HG03196 (cell line): ENCODE results near the gene ARHGAP15.

Source experiments
- ATAC-seq: cut with Tn5 transposase; IDR thresholded peaks from one replicate; pipeline ENCODE4 v1.9.1; 2021; ENCODE audit not compliant: unreplicated experiment

The ARHGAP15 gene

GRCh38 chr2:143675021-143675420 is 545.8 kb downstream of the ARHGAP15 start:
- ATAC-seq, result no peak

DNA sequence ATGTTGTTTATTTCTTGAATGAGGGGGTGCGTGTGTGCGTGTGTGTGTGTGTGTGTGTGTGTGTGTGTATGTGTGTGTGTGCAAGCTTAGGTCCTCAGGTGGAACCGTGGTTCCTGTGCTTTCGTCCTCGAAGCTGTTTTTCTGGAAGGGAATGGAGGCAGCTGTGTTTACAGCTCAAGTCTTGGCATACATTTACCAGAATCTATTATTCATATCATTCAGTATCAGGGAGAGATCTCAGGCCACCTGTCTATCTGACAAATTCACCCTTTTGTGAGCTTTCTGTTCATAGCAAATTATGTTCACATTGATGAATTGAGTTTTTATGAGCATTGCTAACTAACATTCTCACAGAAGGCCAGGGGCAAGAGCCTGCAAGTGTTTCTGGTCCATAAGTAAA is 550.4 kb downstream of the ARHGAP15 start:
- no peak for ATAC-seq

DNA sequence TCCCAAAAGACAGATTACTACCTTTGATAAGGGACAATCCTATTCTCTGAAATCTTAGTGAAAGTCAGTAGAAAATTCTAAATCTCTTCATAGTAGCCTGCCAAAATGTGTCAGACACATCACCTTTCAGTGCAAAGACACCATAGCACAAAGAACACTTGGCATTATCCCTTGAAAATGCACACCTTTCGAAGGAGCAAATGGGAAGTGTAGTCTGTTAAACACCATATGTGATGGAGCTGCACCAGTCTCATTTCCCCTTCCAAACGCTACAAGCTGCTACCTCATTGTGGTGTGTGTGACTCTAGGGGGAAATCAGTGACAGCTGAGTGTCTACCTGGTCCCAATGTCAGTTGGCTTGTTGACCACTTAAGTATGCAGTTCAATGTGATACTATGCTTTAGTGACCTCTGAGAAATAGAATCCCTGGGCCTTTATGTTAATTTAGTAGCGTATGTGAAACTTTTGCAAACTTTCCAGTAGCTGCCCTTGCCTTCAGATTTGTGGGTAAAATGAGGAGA is 551.7 kb downstream of the ARHGAP15 start:
- no peak for ATAC-seq

DNA sequence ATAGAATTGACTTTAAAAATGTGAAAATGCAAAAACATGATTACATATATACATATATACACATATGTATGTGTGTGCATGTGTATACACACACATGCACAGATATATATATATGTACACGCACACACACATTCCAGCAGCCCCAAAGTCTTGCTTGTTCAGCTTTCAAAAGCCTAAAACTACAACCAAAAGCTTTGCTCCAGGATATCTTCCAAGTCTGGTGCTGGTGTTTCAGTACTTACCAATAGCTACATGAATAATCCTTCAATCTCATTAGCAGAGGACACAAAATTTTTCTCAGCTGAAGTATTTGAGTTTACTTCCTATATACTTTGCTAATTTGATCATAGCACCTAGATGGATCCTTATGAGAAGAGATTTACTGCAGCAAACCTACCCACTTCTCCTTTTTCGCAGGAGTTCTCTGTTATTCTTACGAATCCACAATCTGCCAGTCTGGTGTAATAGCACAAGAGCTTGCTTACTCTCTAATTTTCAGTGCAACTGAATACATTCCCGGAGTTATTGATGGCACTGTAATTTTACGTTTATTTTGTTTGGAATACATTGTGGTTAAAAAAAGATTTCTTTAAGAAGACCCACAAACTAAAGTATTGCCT is 553.3 kb downstream of the ARHGAP15 start:
- no peak for ATAC-seq

GRCh38 chr2:143683977-143684376 is 554.8 kb downstream of the ARHGAP15 start:
- no peak for ATAC-seq

GRCh38 chr2:143684551-143685320 is 555.5 kb downstream of the ARHGAP15 start:
- ATAC-seq, result no peak

- no peak for ATAC-seq
Measured at GRCh38 chr2:143685421-143686078, 556.3 kb downstream of the ARHGAP15 start.

DNA sequence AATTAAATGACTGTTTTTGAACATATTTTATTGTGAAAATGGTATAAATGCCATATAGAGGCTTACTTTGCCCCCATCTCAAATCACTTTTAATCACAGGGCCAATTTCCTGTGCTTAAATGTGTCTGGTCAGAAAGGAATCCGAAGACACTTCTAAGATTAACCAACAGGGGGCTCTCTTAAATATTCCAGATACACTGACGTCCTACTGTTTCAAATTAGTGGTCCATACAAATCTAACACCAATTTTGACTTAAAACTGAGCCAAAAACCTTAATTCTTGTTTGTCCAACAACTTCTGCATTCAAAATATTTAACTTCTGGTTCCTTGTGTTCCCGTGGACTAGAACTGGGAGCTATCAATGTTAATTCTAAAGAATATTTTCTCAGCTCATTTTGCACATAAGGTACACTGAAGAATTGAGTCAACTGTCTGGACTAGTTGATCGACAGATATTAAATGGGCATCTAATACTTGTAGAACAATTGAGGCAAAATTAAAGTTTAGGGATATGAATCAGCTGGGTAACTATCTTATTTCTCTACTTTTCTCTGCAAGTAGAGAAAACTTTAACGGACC is 557.5 kb downstream of the ARHGAP15 start:
- no peak for ATAC-seq

- no peak for ATAC-seq
Measured at GRCh38 chr2:143688248-143688647, 559.0 kb downstream of the ARHGAP15 start.

- no peak for ATAC-seq
Measured at GRCh38 chr2:143688815-143689214, 559.6 kb downstream of the ARHGAP15 start.

GRCh38 chr2:143689541-143689940 is 560.3 kb downstream of the ARHGAP15 start:
- no peak for ATAC-seq

GRCh38 chr2:143690235-143690634 is 561.0 kb downstream of the ARHGAP15 start:
- no peak for ATAC-seq

- no peak for ATAC-seq
Measured at GRCh38 chr2:143691121-143691520, 561.9 kb downstream of the ARHGAP15 start.

DNA sequence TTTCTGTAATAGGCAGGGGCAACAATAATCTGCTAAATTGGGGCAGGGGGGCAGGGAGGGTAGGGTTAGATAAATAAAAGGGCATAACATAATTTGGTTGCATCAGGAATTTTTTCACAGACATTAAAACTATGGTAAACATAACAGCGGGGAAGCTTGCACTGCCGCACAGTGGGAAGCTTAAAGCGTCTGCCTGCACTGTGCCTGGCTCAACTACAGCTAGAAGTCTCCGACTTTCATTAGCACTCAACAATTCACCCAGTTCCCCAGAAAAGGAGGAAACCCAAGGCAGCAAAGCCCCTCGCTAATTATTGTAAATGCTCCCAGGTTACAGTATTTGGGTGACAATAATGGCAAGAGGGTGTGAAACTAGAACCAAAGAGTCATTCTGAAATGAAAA is 562.9 kb downstream of the ARHGAP15 start:
- ATAC-seq, result no peak

DNA sequence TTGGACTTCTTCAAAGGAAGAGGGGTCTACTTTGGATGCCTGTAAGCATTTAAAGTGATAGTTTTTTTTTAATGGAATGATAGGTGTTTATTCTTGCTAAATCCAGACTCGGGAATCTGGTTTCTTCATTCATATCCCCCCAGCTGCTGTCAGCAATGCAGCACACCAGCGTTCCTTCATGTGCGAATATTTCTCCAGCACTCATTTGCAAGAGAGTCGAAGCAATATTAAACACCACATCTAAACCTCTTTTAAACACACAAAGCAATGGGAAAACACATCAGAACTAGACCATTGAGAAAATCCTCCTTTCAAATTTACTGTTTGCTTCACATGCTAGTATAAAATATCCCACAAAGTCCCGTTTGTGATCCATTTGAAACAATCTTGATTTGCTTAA is 563.7 kb downstream of the ARHGAP15 start:
- no peak for ATAC-seq

DNA sequence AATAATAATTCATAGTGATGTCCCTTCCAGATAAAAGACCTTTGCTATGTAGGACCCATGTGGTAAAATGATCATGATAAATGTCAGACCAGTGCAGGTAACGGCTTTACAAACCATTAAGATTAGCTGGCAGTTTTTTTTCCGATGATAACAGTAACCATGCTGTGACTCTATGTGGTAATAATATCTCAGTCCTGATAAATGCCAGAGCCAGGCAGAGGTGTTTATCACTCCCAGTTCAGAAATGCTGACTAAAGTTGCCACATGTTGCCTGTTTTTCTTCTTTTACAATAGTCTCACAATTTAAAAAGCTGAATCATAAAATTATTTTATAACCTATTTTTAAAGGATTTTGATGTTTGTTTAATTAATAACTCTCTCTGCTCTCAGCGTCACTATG is 565.1 kb downstream of the ARHGAP15 start:
- ATAC-seq, result no peak

GRCh38 chr2:143696651-143697050 is 567.4 kb downstream of the ARHGAP15 start:
- no peak for ATAC-seq

DNA sequence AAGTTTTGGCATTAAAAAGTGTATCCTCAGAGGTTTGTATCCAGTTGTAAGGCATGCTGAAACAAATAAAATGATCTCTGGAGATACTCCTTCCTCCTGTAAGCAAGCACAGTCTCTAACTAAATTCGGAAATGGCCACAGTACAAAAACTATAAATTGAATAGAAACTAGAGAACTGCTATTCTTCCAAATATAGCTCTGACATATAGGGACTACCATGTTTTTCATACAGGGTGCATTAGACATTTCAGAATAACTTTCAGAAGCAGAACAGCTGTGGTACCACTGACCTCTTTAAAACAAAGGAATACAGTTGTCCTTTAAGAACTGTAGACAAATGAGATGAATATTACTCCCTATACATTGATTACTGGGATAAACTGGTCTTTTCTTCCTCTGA is 568.5 kb downstream of the ARHGAP15 start:
- ATAC-seq, result no peak

DNA sequence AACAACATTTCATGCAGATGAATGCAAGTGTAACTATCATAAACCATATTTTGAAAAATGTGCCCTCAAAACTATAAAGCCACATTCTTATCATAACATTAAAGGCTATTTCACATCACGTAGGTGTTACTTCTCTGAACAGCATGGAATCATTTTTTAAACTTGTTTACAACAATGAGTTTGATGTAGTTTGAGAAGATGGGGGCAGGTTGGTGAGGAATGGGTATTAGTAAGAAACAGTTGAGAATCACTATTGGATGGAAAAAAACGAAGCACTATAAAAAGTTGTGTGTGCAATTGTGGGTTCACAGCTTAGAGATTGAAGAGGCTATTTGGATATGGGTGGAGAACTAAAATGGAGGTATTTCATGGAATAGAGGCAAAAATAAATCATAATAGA is 569.1 kb downstream of the ARHGAP15 start:
- ATAC-seq, result no peak

DNA sequence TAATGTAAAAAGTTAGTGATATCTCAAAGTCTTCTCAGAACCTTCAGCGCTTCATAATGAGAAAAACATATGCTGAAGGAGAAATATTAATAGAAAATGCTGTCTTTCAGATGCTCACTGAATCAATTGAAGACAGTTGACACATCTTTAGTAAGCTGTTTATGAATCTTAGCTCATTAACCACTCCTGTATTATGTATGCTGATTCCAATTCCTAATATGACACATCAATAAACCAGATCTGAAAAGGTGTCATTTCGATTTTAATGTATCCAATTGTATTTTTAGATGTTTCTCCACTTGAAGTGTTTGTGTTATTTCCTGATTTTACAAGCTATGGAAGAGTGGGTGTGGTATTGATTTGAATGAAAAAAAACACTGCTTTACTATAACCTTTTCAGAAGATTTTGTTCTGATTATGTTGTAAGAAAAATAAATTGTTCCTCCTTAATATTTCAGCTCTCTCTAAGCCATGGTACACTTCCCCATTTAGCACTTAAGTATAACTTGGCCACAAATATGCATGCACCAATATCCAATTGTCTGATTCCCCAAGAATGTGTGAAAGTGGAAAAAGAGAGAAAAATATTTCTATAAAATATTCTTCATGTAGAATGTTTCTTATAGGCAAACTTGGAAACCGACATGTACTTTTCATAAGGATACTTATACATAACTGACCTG is 569.8 kb downstream of the ARHGAP15 start:
- no peak for ATAC-seq

GRCh38 chr2:143700865-143701264 is 571.6 kb downstream of the ARHGAP15 start:
- no peak for ATAC-seq
